ENCODE data around the gene ITGB4.

GRCh38 chr17:75758131-75758905 lies 37.1 kb downstream of the ITGB4 start:
- TF ChIP-seq GATA1 (IDR thresholded peaks at IDR 0.05; ENCODE audit: low read depth, low read length) (no peak), POLR2A (IDR thresholded peaks at IDR 0.05; ENCODE audit: low read length) (no peak)

Data from erythroblast (primary cell).